Neural progenitor cell (in vitro differentiated cells): ENCODE measurements around the gene PDGFC. TPM values are rescaled to one million over a fixed set of nuclear protein-coding genes. Genes with fewer than 3 reads are reported as not detected.

ENCODE experiments used
- DNase-seq: peaks from one replicate; pipeline ENCODE4 v3.0.0-alpha.2; 2016; ENCODE audit warnings: low spot score
- H2AFZ ChIP-seq: fragments of 200-600 bp; sonication (generic); replicated peaks from 2 replicates; pipeline ENCODE4 v1.6.1; 2016; ENCODE audit warnings: antibody characterized with exemption
- H3F3A ChIP-seq: fragments of 200-600 bp; sonication (generic); 2 replicates; pipeline ENCODE4 v1.6.1; 2016; ENCODE audit warnings: antibody characterized with exemption, low read depth
- H3K27ac ChIP-seq: fragments of 200-600 bp; sonication (generic); 2 replicates; pipeline ENCODE4 v1.5.1; 2016; ENCODE audit warnings: mild to moderate bottlenecking
- H3K27me3 ChIP-seq: fragments of 200-600 bp; sonication (generic); 2 replicates; pipeline ENCODE4 v1.6.1; 2016; ENCODE audit warnings: mild to moderate bottlenecking, moderate library complexity
- H3K36me3 ChIP-seq: fragments of 200-600 bp; sonication (generic); 2 replicates; pipeline ENCODE4 v1.5.1; 2016
- H3K4me1 ChIP-seq: fragments of 200-600 bp; sonication (generic); 2 replicates; pipeline ENCODE4 v1.6.1; 2016; ENCODE audit warnings: mixed run types
- H3K4me2 ChIP-seq: fragments of 200-600 bp; sonication (generic); 2 replicates; pipeline ENCODE4 v1.6.1; 2016
- H3K4me3 ChIP-seq: fragments of 200-600 bp; sonication (generic); 2 replicates; pipeline ENCODE4 v1.5.1; 2016
- H3K79me2 ChIP-seq: fragments of 200-600 bp; sonication (generic); 2 replicates; pipeline ENCODE4 v1.6.1; 2016; ENCODE audit warnings: low read depth
- H3K9ac ChIP-seq: fragments of 200-600 bp; sonication (generic); 2 replicates; pipeline ENCODE4 v1.6.1; 2016
- H3K9me3 ChIP-seq: fragments of 200-600 bp; sonication (generic); 2 replicates; pipeline ENCODE4 v1.5.1; 2016; ENCODE audit warnings: low read depth
- H4K20me1 ChIP-seq: fragments of 200-600 bp; sonication (generic); 2 replicates; pipeline ENCODE4 v1.6.1; 2016; ENCODE audit warnings: low read depth
- H3K27ac Mint-ChIP-seq: 3 replicates; pipeline ENCODE4 v1.8.0; 2021; ENCODE audit warnings: mixed read lengths
- H3K27me3 Mint-ChIP-seq: 2 replicates; pipeline ENCODE4 v1.8.0; 2022; ENCODE audit warnings: low read depth, mild to moderate bottlenecking, inconsistent platforms, moderate library complexity, mixed read lengths; ENCODE audit not compliant: insufficient read depth
- H3K36me3 Mint-ChIP-seq: 3 replicates; pipeline ENCODE4 v1.8.0; 2021; ENCODE audit warnings: mixed read lengths
- H3K4me1 Mint-ChIP-seq: 3 replicates; pipeline ENCODE4 v1.8.0; 2021; ENCODE audit warnings: mixed read lengths
- H3K4me3 Mint-ChIP-seq: 3 replicates; pipeline ENCODE4 v1.8.0; 2021; ENCODE audit warnings: mild to moderate bottlenecking, moderate library complexity, mixed read lengths
- H3K9me3 Mint-ChIP-seq: 3 replicates; pipeline ENCODE4 v1.8.0; 2020; ENCODE audit warnings: mixed read lengths
- EZH2 ChIP-seq: fragments of 200-600 bp; sonication (generic); IDR thresholded peaks from 2 replicates; pipeline ENCODE4 v1.6.1; 2017; ENCODE audit warnings: antibody characterized with exemption, mild to moderate bottlenecking, moderate library complexity
- EZH2phosphoT487 ChIP-seq: fragments of 200-600 bp; sonication (generic); IDR thresholded peaks from 2 replicates; pipeline ENCODE4 v1.6.1; 2017; ENCODE audit warnings: antibody characterized with exemption
- total RNA-seq: library from RNA; depleted of rRNA; stranded (reverse); fragments of >200 nt; gene quantifications from 2 replicates; pipeline ENCODE4 v1.2.3, GENCODE V29; 2015; ENCODE audit warnings: low replicate concordance
- TF ChIP-seq, protein P1 (sequence below): fragments of 200-600 bp; sonication (generic); IDR thresholded peaks from 2 replicates; pipeline ENCODE4 v1.5.1; 2017; ENCODE audit warnings: antibody characterized with exemption, mild to moderate bottlenecking

The PDGFC gene
- total RNA-seq, 1 donor from 2014 or later, result 4.7 TPM

DNA sequence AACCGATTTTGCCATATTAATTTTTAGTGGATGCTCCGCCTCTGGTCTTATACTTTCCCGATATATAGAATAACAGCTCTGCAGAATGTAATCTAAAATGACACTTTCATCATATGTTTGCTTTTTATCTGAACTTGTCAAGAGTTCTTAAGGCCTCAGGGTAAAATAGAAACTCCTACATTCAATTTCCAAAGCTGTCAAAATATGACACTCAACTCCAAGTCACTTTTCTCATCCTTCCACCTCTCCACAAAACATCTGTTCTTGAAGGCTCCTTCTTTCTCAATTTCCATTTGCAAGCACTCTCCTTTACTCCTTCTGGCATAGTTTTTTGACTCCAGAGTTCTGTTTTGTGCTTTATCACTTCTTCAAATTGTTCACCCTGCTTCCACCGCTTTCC lies 242.2 kb downstream of the PDGFC start:
- H3K36me3 Mint-ChIP-seq, result no peaks in the 10 kb centered on the region
- no peak overlapping the region for H3K27ac Mint-ChIP-seq
- no peaks in the 10 kb centered on the region for H3K79me2 ChIP-seq
- peaks cover 2% of the 10 kb centered on the region for H3K27me3 Mint-ChIP-seq
- H3K4me2 ChIP-seq, result no peak overlapping the region
- DNase-seq, result no peak
- peaks cover 32% of the 10 kb centered on the region for H3K9me3 Mint-ChIP-seq
- no peaks in the 10 kb centered on the region for H3K27me3 ChIP-seq
- no peaks in the 10 kb centered on the region for H4K20me1 ChIP-seq
- H3K36me3 ChIP-seq, result no peaks in the 10 kb centered on the region
- H3K4me3 Mint-ChIP-seq, result no peak overlapping the region
- peaks cover 3% of the 10 kb centered on the region for H3K4me1 Mint-ChIP-seq
- no peak overlapping the region for H3K4me3 ChIP-seq
- TF ChIP-seq EZH2, result no peak
- TF ChIP-seq EZH2phosphoT487, result no peak
- TF ChIP-seq, protein P1, sequence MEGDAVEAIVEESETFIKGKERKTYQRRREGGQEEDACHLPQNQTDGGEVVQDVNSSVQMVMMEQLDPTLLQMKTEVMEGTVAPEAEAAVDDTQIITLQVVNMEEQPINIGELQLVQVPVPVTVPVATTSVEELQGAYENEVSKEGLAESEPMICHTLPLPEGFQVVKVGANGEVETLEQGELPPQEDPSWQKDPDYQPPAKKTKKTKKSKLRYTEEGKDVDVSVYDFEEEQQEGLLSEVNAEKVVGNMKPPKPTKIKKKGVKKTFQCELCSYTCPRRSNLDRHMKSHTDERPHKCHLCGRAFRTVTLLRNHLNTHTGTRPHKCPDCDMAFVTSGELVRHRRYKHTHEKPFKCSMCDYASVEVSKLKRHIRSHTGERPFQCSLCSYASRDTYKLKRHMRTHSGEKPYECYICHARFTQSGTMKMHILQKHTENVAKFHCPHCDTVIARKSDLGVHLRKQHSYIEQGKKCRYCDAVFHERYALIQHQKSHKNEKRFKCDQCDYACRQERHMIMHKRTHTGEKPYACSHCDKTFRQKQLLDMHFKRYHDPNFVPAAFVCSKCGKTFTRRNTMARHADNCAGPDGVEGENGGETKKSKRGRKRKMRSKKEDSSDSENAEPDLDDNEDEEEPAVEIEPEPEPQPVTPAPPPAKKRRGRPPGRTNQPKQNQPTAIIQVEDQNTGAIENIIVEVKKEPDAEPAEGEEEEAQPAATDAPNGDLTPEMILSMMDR, result no peak
- no peaks in the 10 kb centered on the region for H3F3A ChIP-seq
- no peak overlapping the region for H3K27ac ChIP-seq
- peaks cover 12% of the 10 kb centered on the region for H3K9me3 ChIP-seq
- H3K4me1 ChIP-seq, result no peaks in the 10 kb centered on the region
- no peak overlapping the region for H3K9ac ChIP-seq
- no peak overlapping the region for H2AFZ ChIP-seq

DNA sequence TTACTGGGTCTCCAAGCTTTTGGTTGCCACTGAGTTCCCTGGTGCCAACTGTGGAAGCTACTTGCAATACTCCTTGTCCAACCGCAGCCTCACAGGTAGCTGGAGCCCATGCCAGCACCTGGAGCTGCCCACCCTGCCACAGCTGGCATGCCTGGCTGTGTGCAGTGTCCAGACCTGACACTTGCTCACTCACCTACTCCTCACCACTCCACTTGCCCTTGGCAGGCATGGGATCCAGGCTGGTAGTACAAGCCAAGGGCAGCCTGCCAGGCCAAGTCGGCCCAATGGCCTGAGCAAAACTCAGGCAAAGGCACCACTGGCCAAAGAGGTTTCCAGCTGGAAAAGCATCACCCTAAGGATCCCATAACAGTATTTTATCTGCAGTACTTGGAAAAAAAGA lies 246.3 kb downstream of the PDGFC start:
- Histone ChIP-seq H2AFZ (no peak overlapping the region), H3K27ac (no peak overlapping the region), H3K4me3 (no peak overlapping the region), H3K9ac (no peak overlapping the region), H3K4me2 (no peak overlapping the region), H3K36me3 (no peaks in the 10 kb centered on the region), H3K4me1 (no peaks in the 10 kb centered on the region), H3K27me3 (no peaks in the 10 kb centered on the region), H3K79me2 (no peaks in the 10 kb centered on the region), H3K9me3 (no peaks in the 10 kb centered on the region), H3F3A (no peaks in the 10 kb centered on the region), H4K20me1 (no peaks in the 10 kb centered on the region)
- H3K4me1 Mint-ChIP-seq, result peaks cover 3% of the 10 kb centered on the region
- peaks cover 2% of the 10 kb centered on the region for H3K27me3 Mint-ChIP-seq
- peaks cover 11% of the 10 kb centered on the region for H3K9me3 Mint-ChIP-seq
- no peak overlapping the region for H3K27ac Mint-ChIP-seq
- no peak for DNase-seq
- H3K4me3 Mint-ChIP-seq, result no peak overlapping the region
- peaks cover 2% of the 10 kb centered on the region for H3K36me3 Mint-ChIP-seq
- TF ChIP-seq, protein P1, result no peak
- no peak for TF ChIP-seq EZH2
- TF ChIP-seq EZH2phosphoT487, result no peak

GRCh38 chr4:156723951-156724668 lies 247.5 kb downstream of the PDGFC start:
- no peak overlapping the region for H3K9ac ChIP-seq
- Mint-ChIP-seq H3K36me3 (peaks cover 2% of the 10 kb centered on the region), H3K4me1 (peaks cover 3% of the 10 kb centered on the region), H3K9me3 (peaks cover 11% of the 10 kb centered on the region), H3K27me3 (peaks cover 2% of the 10 kb centered on the region), H3K27ac (no peak overlapping the region), H3K4me3 (no peak overlapping the region)
- no peaks in the 10 kb centered on the region for H3K4me1 ChIP-seq
- TF ChIP-seq EZH2phosphoT487 (no peak), EZH2 (no peak)
- TF ChIP-seq, protein P1, result no peak
- H2AFZ ChIP-seq, result no peak overlapping the region
- no peak overlapping the region for H3K4me3 ChIP-seq
- H3K79me2 ChIP-seq, result no peaks in the 10 kb centered on the region
- H3K36me3 ChIP-seq, result no peaks in the 10 kb centered on the region
- H3K9me3 ChIP-seq, result no peaks in the 10 kb centered on the region
- no peaks in the 10 kb centered on the region for H3F3A ChIP-seq
- H3K4me2 ChIP-seq, result no peak overlapping the region
- no peak for DNase-seq
- no peaks in the 10 kb centered on the region for H3K27me3 ChIP-seq
- H4K20me1 ChIP-seq, result no peaks in the 10 kb centered on the region
- no peak overlapping the region for H3K27ac ChIP-seq
